Raji (cell line): ENCODE data around the gene GLYATL3.

ENCODE experiments used
- POLR2A ChIP-seq: IDR thresholded peaks from 2 replicates; pipeline ENCODE4 v1.6.1; 2011; ENCODE audit warnings: low read depth, low read length, control low read depth; ENCODE audit not compliant: insufficient read depth

Gene GLYATL3

GRCh38 chr6:49506569-49507111, 6.9 kb downstream of the GLYATL3 start:
- TF ChIP-seq POLR2A = no peak

GRCh38 chr6:49509342-49509741, 9.6 kb downstream of the GLYATL3 start:
- TF ChIP-seq POLR2A = no peak

- no peak for TF ChIP-seq POLR2A
Observed at GRCh38 chr6:49513153-49513989, 13.6 kb downstream of the GLYATL3 start.

- TF ChIP-seq POLR2A = no peak
Observed at GRCh38 chr6:49514571-49515484, 15.1 kb downstream of the GLYATL3 start.

GRCh38 chr6:49515485-49516146, 15.9 kb downstream of the GLYATL3 start:
- no peak for TF ChIP-seq POLR2A

GRCh38 chr6:49516147-49516505, 16.4 kb downstream of the GLYATL3 start:
- TF ChIP-seq POLR2A = no peak

GRCh38 chr6:49517919-49518318, 18.2 kb downstream of the GLYATL3 start:
- TF ChIP-seq POLR2A = no peak

- TF ChIP-seq POLR2A = no peak
Observed at GRCh38 chr6:49519660-49520059, 19.9 kb downstream of the GLYATL3 start.

GRCh38 chr6:49522710-49523593, 23.2 kb downstream of the GLYATL3 start:
- TF ChIP-seq POLR2A = no peak

- no peak for TF ChIP-seq POLR2A
Observed at GRCh38 chr6:49523901-49524300, 24.2 kb downstream of the GLYATL3 start.

- TF ChIP-seq POLR2A = no peak
Observed at GRCh38 chr6:49524541-49524940, 24.8 kb downstream of the GLYATL3 start.

- TF ChIP-seq POLR2A = no peak
Observed at GRCh38 chr6:49526598-49526997, 26.9 kb downstream of the GLYATL3 start.

GRCh38 chr6:49527320-49527719, 27.6 kb downstream of the GLYATL3 start:
- TF ChIP-seq POLR2A = no peak

- no peak for TF ChIP-seq POLR2A
Observed at GRCh38 chr6:49528571-49528970, 28.8 kb downstream of the GLYATL3 start.
